BJ (cell line): ENCODE data around the gene TRPC4AP. TPM values are rescaled to one million over a fixed set of nuclear protein-coding genes. Genes with fewer than 3 reads are reported as not detected.
A peak's percentile ranks its signal among the peaks of the same experiment; 100 is the strongest.

Experiments used
- polyA plus RNA-seq: library from polyadenylated mRNA; depleted of rRNA; stranded (reverse); fragments of >200 nt; gene quantifications from 2 replicates; pipeline ENCODE4 v1.2.3, GENCODE V29; 2011; rRNA removed
- small RNA-seq: library from RNA; depleted of rRNA; stranded (forward); fragments of <200 nt; gene quantifications from one replicate; pipeline ENCODE3, GENCODE V24; 2012; ENCODE audit warnings: low replicate concordance, low read depth; ENCODE audit not compliant: insufficient read length

The TRPC4AP gene
- polyA plus RNA-seq, 1 experiment: 111 TPM

Small RNA genes within 50 kb of the gene (small RNA-seq; reads per million reads assigned to genes)
- gene MIR499A (68.5 reads per million, percentile 90 among the genes with 10 or more reads in this experiment), gene RF00275 (not detected), gene RNU6-407P (not detected)

Other genes starting within 250 kb of the TRPC4AP start
- 16.4 and 28.6 TPM in 2 replicates for gene GGT7, start 220.0 kb downstream of the TRPC4AP start, polyA plus RNA-seq
- gene ACSS2, start 216.2 kb downstream of the TRPC4AP start, polyA plus RNA-seq: 29.3 and 32.1 TPM in 2 replicates
- gene GSS, start 137.0 kb downstream of the TRPC4AP start, polyA plus RNA-seq: 85.9 and 110 TPM in 2 replicates
- 0.01 and 0.05 TPM in 2 replicates for gene MYH7B, start 136.9 kb downstream of the TRPC4AP start, polyA plus RNA-seq
- gene EDEM2, start 54.5 kb upstream of the TRPC4AP start, polyA plus RNA-seq: 17.7 and 24.7 TPM in 2 replicates
- 28.0 and 32.8 TPM in 2 replicates for gene PROCR, start 79.3 kb upstream of the TRPC4AP start, polyA plus RNA-seq
- 1.5 and 2.3 TPM in 2 replicates for gene MMP24, start 133.9 kb upstream of the TRPC4AP start, polyA plus RNA-seq
- gene MMP24OS, start 185.3 kb upstream of the TRPC4AP start, polyA plus RNA-seq: 45.4 and 47.6 TPM in 2 replicates
- gene EIF6, start 192.0 kb upstream of the TRPC4AP start, polyA plus RNA-seq: 182 and 261 TPM in 2 replicates
- not detected in 2 replicates for gene FAM83C, start 199.6 kb upstream of the TRPC4AP start, polyA plus RNA-seq